Measurements from ENCODE around the gene CCL7.

DNA sequence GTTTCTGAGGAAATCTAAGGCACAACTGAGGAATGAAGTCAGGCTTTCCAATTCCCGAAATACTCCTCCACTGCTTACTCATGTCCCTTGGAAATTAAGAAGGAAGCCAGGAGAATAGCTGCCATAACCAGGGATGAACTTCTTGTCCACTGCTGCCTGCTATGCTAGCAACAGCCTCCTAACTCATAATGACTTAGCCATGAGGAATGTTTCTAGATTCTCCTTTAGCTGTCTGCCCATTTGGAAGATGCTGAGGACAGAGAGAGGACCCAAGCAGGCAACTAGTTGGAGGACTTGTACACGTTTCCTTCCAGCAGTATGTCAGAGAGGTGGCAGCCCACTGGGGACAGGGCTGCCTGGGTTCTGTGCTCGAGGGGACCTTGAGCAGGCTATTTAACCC lies 15.9 kb upstream of the CCL7 start:
- TF ChIP-seq RAD21 (IDR thresholded peaks at IDR 0.05) = no peak
- TF ChIP-seq, protein P1, sequence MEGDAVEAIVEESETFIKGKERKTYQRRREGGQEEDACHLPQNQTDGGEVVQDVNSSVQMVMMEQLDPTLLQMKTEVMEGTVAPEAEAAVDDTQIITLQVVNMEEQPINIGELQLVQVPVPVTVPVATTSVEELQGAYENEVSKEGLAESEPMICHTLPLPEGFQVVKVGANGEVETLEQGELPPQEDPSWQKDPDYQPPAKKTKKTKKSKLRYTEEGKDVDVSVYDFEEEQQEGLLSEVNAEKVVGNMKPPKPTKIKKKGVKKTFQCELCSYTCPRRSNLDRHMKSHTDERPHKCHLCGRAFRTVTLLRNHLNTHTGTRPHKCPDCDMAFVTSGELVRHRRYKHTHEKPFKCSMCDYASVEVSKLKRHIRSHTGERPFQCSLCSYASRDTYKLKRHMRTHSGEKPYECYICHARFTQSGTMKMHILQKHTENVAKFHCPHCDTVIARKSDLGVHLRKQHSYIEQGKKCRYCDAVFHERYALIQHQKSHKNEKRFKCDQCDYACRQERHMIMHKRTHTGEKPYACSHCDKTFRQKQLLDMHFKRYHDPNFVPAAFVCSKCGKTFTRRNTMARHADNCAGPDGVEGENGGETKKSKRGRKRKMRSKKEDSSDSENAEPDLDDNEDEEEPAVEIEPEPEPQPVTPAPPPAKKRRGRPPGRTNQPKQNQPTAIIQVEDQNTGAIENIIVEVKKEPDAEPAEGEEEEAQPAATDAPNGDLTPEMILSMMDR (IDR thresholded peaks at IDR 0.05; ENCODE audit: low read depth, low read length, missing input control) = no peak
- TF ChIP-seq TAF1 (conservative IDR thresholded peaks at IDR 0.05) = no peak
- TF ChIP-seq SP1 (IDR thresholded peaks at IDR 0.05) = peak; percentile 13
- TF ChIP-seq, protein P2, sequence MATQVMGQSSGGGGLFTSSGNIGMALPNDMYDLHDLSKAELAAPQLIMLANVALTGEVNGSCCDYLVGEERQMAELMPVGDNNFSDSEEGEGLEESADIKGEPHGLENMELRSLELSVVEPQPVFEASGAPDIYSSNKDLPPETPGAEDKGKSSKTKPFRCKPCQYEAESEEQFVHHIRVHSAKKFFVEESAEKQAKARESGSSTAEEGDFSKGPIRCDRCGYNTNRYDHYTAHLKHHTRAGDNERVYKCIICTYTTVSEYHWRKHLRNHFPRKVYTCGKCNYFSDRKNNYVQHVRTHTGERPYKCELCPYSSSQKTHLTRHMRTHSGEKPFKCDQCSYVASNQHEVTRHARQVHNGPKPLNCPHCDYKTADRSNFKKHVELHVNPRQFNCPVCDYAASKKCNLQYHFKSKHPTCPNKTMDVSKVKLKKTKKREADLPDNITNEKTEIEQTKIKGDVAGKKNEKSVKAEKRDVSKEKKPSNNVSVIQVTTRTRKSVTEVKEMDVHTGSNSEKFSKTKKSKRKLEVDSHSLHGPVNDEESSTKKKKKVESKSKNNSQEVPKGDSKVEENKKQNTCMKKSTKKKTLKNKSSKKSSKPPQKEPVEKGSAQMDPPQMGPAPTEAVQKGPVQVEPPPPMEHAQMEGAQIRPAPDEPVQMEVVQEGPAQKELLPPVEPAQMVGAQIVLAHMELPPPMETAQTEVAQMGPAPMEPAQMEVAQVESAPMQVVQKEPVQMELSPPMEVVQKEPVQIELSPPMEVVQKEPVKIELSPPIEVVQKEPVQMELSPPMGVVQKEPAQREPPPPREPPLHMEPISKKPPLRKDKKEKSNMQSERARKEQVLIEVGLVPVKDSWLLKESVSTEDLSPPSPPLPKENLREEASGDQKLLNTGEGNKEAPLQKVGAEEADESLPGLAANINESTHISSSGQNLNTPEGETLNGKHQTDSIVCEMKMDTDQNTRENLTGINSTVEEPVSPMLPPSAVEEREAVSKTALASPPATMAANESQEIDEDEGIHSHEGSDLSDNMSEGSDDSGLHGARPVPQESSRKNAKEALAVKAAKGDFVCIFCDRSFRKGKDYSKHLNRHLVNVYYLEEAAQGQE (IDR thresholded peaks at IDR 0.05) = peak; percentile 84
- no peak for TF ChIP-seq EGR1 (IDR thresholded peaks at IDR 0.05; ENCODE audit: low read depth in 2 of 2)
- TF ChIP-seq, protein P3, sequence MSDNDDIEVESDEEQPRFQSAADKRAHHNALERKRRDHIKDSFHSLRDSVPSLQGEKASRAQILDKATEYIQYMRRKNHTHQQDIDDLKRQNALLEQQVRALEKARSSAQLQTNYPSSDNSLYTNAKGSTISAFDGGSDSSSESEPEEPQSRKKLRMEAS (IDR thresholded peaks at IDR 0.05) = no peak
- peak in 1 of 2 donors; percentile 9 for TF ChIP-seq JUND (IDR thresholded peaks at IDR 0.05)
- TF ChIP-seq, protein P4, sequence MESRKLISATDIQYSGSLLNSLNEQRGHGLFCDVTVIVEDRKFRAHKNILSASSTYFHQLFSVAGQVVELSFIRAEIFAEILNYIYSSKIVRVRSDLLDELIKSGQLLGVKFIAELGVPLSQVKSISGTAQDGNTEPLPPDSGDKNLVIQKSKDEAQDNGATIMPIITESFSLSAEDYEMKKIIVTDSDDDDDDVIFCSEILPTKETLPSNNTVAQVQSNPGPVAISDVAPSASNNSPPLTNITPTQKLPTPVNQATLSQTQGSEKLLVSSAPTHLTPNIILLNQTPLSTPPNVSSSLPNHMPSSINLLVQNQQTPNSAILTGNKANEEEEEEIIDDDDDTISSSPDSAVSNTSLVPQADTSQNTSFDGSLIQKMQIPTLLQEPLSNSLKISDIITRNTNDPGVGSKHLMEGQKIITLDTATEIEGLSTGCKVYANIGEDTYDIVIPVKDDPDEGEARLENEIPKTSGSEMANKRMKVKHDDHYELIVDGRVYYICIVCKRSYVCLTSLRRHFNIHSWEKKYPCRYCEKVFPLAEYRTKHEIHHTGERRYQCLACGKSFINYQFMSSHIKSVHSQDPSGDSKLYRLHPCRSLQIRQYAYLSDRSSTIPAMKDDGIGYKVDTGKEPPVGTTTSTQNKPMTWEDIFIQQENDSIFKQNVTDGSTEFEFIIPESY (IDR thresholded peaks at IDR 0.05) = no peak
- no peak for TF ChIP-seq YY1 (IDR thresholded peaks at IDR 0.05)
- TF ChIP-seq GABPA (IDR thresholded peaks at IDR 0.05 in 1 of 2, conservative IDR thresholded peaks at IDR 0.05 in 1 of 2) = no peak
- TF ChIP-seq HNF4G (IDR thresholded peaks at IDR 0.05) = no peak

All from liver (tissue), 3 donors.